Adrenal gland (tissue), 5 donors: Measurements from ENCODE around the gene ADGRL2.

Experiments
- CTCF ChIP-seq, 6 experiments: fragments of 450-650 bp in 4 of 6; fragments of 200-600 bp in 2 of 6; sonication (generic) in 1 of 6; IDR thresholded peaks; 1 replicate in 5 of 6; 2 replicates in 1 of 6; pipeline versions ENCODE4 v1.5.1 to v1.8.0; 2016 to 2021; ENCODE audit warnings: antibody characterized with exemption in 6 of 6, mild to moderate bottlenecking in 2 of 6, moderate library complexity in 1 of 6
- POLR2A ChIP-seq, 2 donors: fragments of 450-650 bp; IDR thresholded peaks; one replicate each; pipeline ENCODE4 v1.6.1; 2017; ENCODE audit warnings: antibody characterized with exemption in 2 of 2, mild to moderate bottlenecking in 2 of 2, moderate library complexity in 1 of 2
- donor health status: DM: no; HTN: no; CAD: no.

GRCh38 chr1:81808760-81809159 lies 8.0 kb downstream of the ADGRL2 start:
- no peak for TF ChIP-seq CTCF (IDR thresholded peaks at IDR 0.05)
- no peak for TF ChIP-seq POLR2A (IDR thresholded peaks at IDR 0.05)
